A673 (cell line): ENCODE data around the gene IL17REL. TPM values are rescaled to one million over a fixed set of nuclear protein-coding genes. Genes with fewer than 3 reads are reported as not detected.

Experiments used
- BruUV-seq: library from RNA; stranded (reverse); fragments of 400-500 nt; replicated peaks from 2 replicates; lab custom pipeline; 2021; lab: Mats Ljungman, UMichigan
- CTCF ChIA-PET: fragments of 300-600 bp; sonication (Branson Sonifier 250); formaldehyde crosslinking; loops from one replicate; lab custom pipeline; 2022; ENCODE audit warnings: antibody characterized with exemption; lab: Charles Lee
- POLR2A ChIA-PET: fragments of 300-600 bp; sonication (Branson Sonifier 250); formaldehyde crosslinking; loops from one replicate; lab custom pipeline; 2022; ENCODE audit warnings: antibody characterized with exemption; ENCODE audit not compliant: low non-redundant PET; lab: Charles Lee
- DNase-seq: peaks from one replicate; pipeline ENCODE4 v3.0.0-alpha.2; 2015; ENCODE audit warnings: low spot score
- H3K27ac ChIP-seq: fragments of 200-600 bp; sonication (generic); 2 replicates; pipeline ENCODE4 v1.5.1; 2016; ENCODE audit warnings: mixed run types, low read depth, mild to moderate bottlenecking, mixed read lengths, antibody characterized with exemption, low read length; ENCODE audit not compliant: poor library complexity, severe bottlenecking
- H3K27me3 ChIP-seq: fragments of 200-600 bp; sonication (generic); replicated peaks from 2 replicates; pipeline ENCODE4 v1.6.1; 2017; ENCODE audit warnings: mixed run types, low read depth, mild to moderate bottlenecking, mixed read lengths, antibody characterized with exemption, low read length; ENCODE audit not compliant: insufficient read depth, poor library complexity
- H3K36me3 ChIP-seq: fragments of 200-600 bp; sonication (generic); 2 replicates; pipeline ENCODE4 v1.6.1; 2016; ENCODE audit warnings: mixed run types, mild to moderate bottlenecking, mixed read lengths, antibody characterized with exemption, low read length; ENCODE audit not compliant: insufficient read depth, poor library complexity, severe bottlenecking
- H3K4me1 ChIP-seq: fragments of 200-600 bp; sonication (generic); 2 replicates; pipeline ENCODE4 v1.6.1; 2017; ENCODE audit warnings: mixed run types, mild to moderate bottlenecking, mixed read lengths, antibody characterized with exemption, low read length; ENCODE audit not compliant: insufficient read depth, poor library complexity, severe bottlenecking
- H3K4me3 ChIP-seq: fragments of 200-600 bp; sonication (generic); 2 replicates; pipeline ENCODE4 v1.5.1; 2016; ENCODE audit warnings: low read depth, mixed run types, mild to moderate bottlenecking, mixed read lengths, low read length; ENCODE audit not compliant: poor library complexity, severe bottlenecking
- H3K9me3 ChIP-seq: fragments of 200-600 bp; sonication (generic); 2 replicates; pipeline ENCODE4 v1.6.1; 2016; ENCODE audit warnings: mixed run types, low read depth, mild to moderate bottlenecking, mixed read lengths, antibody characterized with exemption, low read length; ENCODE audit not compliant: poor library complexity, severe bottlenecking
- EZH2 ChIP-seq: fragments of 200-600 bp; sonication (generic); IDR thresholded peaks from 2 replicates; pipeline ENCODE4 v1.6.1; 2017; ENCODE audit warnings: borderline replicate concordance, low read depth, mild to moderate bottlenecking, mixed read lengths, antibody characterized with exemption, low read length; ENCODE audit not compliant: poor library complexity, severe bottlenecking
- intact Hi-C: fragments of 100-400 bp; cut with micrococcal nuclease; formaldehyde crosslinking; loops from one replicate; pipeline ENCODE4 v1.10.0; 2022; ENCODE audit not compliant: unreplicated experiment
- total RNA-seq: library from RNA; stranded (reverse); gene quantifications from 2 replicates; pipeline ENCODE4 v1.2.3, GENCODE V29; 2021
- TF ChIP-seq, protein P1 (sequence below): fragments of 300-800, 200-600 bp; sonication (generic); conservative IDR thresholded peaks from 2 replicates; pipeline ENCODE4 v1.5.1; 2017; ENCODE audit warnings: low read depth, mild to moderate bottlenecking, antibody characterized with exemption, low read length, moderate library complexity, mixed read lengths

IL17REL gene
- total RNA-seq, 1 experiment from 2014 or later: not detected

DNA sequence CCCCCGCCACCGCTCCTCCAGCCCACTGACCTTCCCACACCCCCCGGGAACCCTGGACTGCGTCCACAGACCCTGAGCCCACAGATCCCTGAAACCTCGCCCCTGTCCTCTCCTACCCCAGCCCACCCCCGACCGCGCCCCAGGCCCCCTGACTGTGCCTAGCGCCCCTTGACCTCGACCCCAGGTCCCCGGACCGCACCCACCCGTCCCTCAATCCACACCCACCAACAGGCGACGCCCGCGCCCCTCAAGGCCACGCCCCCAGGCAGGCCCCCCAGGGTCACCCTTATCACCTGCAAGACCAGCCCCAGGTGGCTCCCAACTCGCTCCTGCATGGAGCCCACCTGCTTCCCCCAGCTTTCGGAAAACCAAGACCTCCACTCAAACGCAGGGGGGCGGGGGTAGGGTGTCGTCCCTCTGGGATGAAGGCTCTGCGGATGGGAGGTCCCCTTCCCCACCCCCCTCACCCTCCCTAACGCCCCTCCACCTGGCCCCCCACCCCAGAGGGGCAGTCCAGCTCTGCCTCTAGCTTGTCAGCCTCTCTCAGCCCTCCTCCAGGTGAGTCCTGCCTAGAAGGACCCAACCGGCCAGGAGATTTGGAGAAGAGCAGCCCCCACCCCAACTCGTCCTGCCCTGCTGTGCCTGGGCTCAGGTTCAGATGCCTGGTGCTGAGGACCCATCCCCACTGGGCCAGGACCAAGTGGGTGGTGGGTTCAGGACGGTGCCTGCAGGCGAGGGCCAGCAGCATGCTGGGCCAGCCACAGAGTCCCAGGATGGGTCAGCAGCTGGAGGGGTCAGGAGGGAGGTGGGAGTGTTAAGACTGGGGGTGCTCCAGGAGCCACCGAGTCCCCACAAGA, 3.1 kb upstream of the IL17REL start:
- Histone ChIP-seq H3K9me3 (peaks cover 4% of the 10 kb centered on the region), H3K36me3 (no peaks in the 10 kb centered on the region), H3K27me3 (no peaks in the 10 kb centered on the region), H3K27ac (no peak overlapping the region), H3K4me3 (no peak overlapping the region), H3K4me1 (peaks cover 6% of the 10 kb centered on the region)
- ChIA-PET CTCF (no interaction called here), POLR2A (no interaction called here)
- DNase-seq: no peak
- no TSS peak for BruUV-seq
- TF ChIP-seq EZH2: no peak
- TF ChIP-seq, protein P1, sequence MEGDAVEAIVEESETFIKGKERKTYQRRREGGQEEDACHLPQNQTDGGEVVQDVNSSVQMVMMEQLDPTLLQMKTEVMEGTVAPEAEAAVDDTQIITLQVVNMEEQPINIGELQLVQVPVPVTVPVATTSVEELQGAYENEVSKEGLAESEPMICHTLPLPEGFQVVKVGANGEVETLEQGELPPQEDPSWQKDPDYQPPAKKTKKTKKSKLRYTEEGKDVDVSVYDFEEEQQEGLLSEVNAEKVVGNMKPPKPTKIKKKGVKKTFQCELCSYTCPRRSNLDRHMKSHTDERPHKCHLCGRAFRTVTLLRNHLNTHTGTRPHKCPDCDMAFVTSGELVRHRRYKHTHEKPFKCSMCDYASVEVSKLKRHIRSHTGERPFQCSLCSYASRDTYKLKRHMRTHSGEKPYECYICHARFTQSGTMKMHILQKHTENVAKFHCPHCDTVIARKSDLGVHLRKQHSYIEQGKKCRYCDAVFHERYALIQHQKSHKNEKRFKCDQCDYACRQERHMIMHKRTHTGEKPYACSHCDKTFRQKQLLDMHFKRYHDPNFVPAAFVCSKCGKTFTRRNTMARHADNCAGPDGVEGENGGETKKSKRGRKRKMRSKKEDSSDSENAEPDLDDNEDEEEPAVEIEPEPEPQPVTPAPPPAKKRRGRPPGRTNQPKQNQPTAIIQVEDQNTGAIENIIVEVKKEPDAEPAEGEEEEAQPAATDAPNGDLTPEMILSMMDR: no peak
- intact Hi-C loops: no loop called here

DNA sequence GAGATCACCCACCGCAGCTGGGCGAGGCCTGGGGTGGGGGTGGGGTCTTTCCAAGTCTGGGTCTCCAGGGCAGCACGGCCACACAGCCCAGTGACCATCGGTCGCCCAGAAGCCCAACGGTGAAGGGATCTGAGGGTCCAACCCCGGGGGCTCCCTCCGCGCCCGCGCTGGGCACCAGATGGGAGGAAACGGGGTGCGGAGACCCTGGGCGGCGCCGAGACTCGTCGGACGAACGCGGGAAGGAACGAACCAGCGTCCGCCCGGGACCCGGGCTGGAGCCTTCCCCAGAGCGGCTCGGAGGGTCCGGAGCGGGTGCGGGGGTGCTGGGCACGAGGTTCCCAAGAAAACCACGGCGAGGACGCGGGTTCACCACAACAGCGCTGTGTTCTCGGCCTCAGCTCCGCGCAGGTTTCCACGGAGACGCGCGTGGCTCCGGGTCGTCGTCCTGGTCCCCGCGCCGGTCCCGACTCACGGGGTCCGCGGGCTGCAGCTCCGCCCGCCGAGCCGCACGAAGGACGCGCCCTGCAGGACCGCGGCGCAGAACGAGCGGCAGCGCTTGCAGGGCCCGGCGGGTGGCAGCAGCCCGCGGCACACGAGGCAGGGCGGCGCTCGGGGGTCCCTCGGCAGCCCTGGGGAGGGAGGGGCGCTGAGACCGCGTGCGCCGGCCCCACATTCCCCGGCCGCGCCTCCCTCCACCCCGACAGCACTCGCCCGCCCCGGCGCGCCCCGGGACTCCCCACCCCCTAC, 2.3 kb upstream of the IL17REL start:
- H3K4me3 ChIP-seq: peak overlapping the region; percentile 31

DNA sequence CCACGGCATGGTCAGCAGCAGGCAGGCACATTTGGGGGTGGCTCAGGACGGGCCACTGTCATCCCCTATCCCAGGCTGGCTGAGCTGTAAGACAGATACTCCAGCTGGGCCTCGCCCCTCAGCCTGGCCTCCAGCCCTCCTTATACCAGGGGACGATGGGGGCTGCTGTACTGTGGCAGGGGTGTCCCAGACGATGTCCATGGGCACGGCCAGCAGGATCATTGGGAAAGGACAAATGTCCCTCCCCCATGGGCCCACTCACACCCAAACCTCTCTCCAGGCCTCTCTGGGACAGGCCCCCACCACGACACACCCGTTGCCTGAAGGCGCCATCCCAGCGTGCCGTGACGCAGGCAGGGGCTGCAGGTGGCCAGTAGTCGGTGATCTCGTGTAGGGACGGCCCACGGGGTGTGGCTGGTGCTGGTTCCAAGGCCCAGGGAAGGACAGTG, 1.5 kb upstream of the IL17REL start:
- H3K9me3 ChIP-seq: no peaks in the 10 kb centered on the region
- peaks cover 11% of the 10 kb centered on the region for H3K4me1 ChIP-seq
- CTCF ChIA-PET: interaction anchor here (0.6 to 1.6 kb wide), 3 partner anchors 16 to 288 kb away, joined by 3 to 10 read pairs (median 4); no protein-coding TSS in a partner anchor
- no peaks in the 10 kb centered on the region for H3K27me3 ChIP-seq
- no peak overlapping the region for H3K27ac ChIP-seq
- no peaks in the 10 kb centered on the region for H3K36me3 ChIP-seq
- no TSS peak for BruUV-seq
- no peak for TF ChIP-seq EZH2
- TF ChIP-seq, protein P1: no peak
- POLR2A ChIA-PET: no interaction called here
- intact Hi-C loops: no loop called here
- no peak for DNase-seq
- H3K4me3 ChIP-seq: no peak overlapping the region

More for the DNA sequence above, 2.3 kb upstream of the IL17REL start:
- Histone ChIP-seq H3K4me1 (peaks cover 11% of the 10 kb centered on the region), H3K36me3 (no peaks in the 10 kb centered on the region), H3K27me3 (no peaks in the 10 kb centered on the region), H3K9me3 (peaks cover 4% of the 10 kb centered on the region), H3K27ac (no peak overlapping the region)
- DNase-seq: no peak
- TF ChIP-seq, protein P1: no peak
- TF ChIP-seq EZH2: no peak
- no TSS peak for BruUV-seq
- intact Hi-C loops: no loop called here
- CTCF ChIA-PET: no interaction called here
- POLR2A ChIA-PET: no interaction called here
